ENCODE results near the gene OR52D1.

Gene OR52D1

DNA sequence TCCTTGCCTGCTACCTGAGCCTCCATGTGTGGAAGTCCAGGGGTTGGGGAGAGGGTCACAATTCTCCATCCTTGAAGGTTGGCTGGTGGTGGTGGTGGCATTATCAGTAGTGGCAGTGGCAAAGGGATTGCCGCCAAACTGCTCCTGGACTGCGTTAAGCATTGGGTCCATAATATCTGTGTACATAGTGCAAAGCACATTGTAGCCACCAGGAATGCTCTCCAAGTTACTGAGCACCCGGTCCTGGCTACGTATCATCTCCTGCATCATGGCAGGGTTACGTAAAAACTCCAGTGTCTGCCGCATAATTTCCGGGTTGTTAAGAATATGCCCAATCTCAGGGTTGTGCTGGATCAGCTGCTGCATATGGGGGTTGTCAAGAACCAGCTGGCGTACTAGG is 20.1 kb downstream of the OR52D1 start:
- TF ChIP-seq CTCF (IDR thresholded peaks at IDR 0.05) = no peak
- Histone ChIP-seq H3K4me3 (no peak overlapping the region), H3K27ac (no peak overlapping the region)
- DNase-seq (ENCODE audit: low spot score) = no peak

- H3K4me3 ChIP-seq = no peak within 1 kb of the TSS
- TF ChIP-seq CTCF (IDR thresholded peaks at IDR 0.05) = no peak
- DNase-seq (ENCODE audit: low spot score) = no peak
- H3K27ac ChIP-seq = no peak within 1 kb of the TSS
Measured at GRCh38 chr11:5509803-5510202, 21.3 kb downstream of the OR52D1 start, which contains the start of gene UBQLN3. TSS of gene UBQLN3 (minus strand) at chr11:5509957. CDS start at chr11:5509558, 399 bp downstream.

DNA sequence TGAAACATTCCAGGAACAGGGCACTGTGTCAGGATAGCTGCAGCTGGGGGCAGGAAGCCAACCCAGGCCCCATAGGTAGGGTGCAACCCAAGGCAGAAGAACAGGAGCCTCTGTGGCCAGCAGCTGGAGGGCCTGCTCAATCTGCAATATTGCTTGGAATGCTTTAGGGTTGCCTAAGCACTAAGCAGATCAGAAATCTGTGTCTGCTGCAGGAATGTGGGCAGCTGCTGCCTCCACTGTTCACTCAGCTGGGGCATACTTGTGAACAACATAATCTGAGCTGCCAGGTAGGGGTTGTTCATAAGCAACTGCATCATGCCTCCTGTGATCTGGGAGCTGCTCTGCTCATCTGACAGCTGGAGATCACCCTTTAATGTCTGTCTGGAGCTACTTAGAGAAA is 26.4 kb downstream of the OR52D1 start:
- DNase-seq (ENCODE audit: low spot score) = no peak
- Histone ChIP-seq H3K27ac (no peak overlapping the region), H3K4me3 (no peak overlapping the region)
- no peak for TF ChIP-seq CTCF (IDR thresholded peaks at IDR 0.05)

DNA sequence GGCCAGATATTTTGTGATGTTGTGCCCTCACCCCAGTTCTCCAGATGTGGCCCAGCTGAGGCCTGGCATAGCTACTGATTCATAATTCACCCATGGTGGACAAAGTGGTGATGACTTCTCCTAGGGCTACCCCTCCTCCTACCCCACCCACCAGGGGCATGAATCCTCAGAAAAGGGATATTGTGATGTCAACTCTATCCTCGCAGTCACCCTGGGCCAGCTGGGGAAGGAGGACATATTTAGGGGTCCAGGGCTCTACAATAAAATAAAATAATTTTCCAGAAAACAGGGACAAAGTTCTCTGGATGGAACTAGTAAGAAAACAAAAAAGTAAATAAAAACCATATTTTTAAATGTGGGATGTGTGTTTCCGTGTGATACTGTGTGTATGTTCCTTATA is 28.1 kb downstream of the OR52D1 start, which contains the start of gene UBQLNL:
UBQLNL (minus strand) TSS at position 101 of the 400 bp plus-strand sequence. CDS start 258 bp downstream, outside the sequence.
- no peak for DNase-seq (ENCODE audit: low spot score)
- H3K4me3 ChIP-seq = no peak within 1 kb of the TSS
- no peak within 1 kb of the TSS for H3K27ac ChIP-seq
- TF ChIP-seq CTCF (IDR thresholded peaks at IDR 0.05) = no peak

DNA sequence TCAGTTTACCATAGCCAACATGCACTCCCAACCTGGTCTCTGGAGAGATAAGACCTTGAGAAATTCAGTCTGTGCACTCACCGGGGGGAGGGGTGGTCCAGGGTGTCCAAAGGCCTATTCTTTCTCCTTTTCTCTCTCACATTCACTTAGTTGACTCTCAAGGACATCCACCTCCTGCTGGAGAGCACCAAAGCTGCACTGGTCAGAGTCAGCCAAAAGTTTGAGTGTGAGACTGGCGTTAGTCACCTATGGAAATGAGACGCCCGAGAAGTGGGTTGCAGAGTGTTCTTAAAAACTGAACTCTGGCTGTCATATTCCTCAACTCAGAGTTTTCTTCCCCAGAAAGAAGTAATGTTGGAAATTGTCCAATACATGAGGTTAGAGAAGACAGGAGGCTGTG is 33.1 kb downstream of the OR52D1 start:
- no peak for TF ChIP-seq CTCF (IDR thresholded peaks at IDR 0.05)
- no peak overlapping the region for H3K27ac ChIP-seq

DNA sequence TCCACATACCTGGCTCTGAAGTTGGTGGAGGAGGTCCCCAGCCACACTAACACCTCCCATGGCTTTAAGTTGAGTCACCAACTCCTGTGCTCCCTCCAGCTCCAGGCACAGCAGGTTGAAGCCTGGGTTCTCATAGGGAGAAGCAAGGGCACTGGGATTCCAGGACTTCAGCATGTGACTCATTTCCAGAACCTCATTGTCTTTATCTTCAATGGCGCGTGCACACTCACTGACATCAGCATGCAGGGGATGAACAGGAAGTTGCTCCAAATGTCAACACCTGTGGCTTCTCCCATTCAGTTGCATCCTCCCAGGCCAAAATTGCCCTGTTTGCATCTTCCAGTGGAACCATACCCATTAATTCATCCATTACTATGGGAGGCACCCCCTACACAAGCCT is 33.8 kb downstream of the OR52D1 start:
- no peak for TF ChIP-seq CTCF (IDR thresholded peaks at IDR 0.05)
- Histone ChIP-seq H3K4me3 (no peak overlapping the region), H3K27ac (no peak overlapping the region)

More for the DNA sequence above, 33.1 kb downstream of the OR52D1 start:
- H3K4me3 ChIP-seq = no peak overlapping the region
- no peak for DNase-seq (ENCODE audit: low spot score)

GRCh38 chr11:5524756-5525155 is 36.3 kb downstream of the OR52D1 start:
- DNase-seq (ENCODE audit: low spot score) = no peak
- no peak overlapping the region for H3K4me3 ChIP-seq
- no peak for TF ChIP-seq CTCF (IDR thresholded peaks at IDR 0.05)
- H3K27ac ChIP-seq = no peak overlapping the region

More for the DNA sequence above, 33.8 kb downstream of the OR52D1 start:
- DNase-seq (ENCODE audit: low spot score) = no peak

All from coronary artery (tissue), 2 donors.